LNCAP (cell line): ENCODE results near the gene RRH.

Experiments
- CTCF ChIP-seq: fragments of 450-650 bp; IDR thresholded peaks from 2 replicates; pipeline ENCODE4 v1.5.1; 2017; ENCODE audit warnings: mild to moderate bottlenecking

RRH gene

GRCh38 chr4:109818268-109818667 is 9.5 kb upstream of the RRH start:
- TF ChIP-seq CTCF = no peak

GRCh38 chr4:109820563-109820962 is 7.2 kb upstream of the RRH start:
- no peak for TF ChIP-seq CTCF

- TF ChIP-seq CTCF = no peak
Measured at GRCh38 chr4:109821185-109821584, 6.6 kb upstream of the RRH start.

- peak; percentile 58 for TF ChIP-seq CTCF
Measured at GRCh38 chr4:109826719-109827118, 1.1 kb upstream of the RRH start.

- no peak for TF ChIP-seq CTCF
Measured at GRCh38 chr4:109833756-109834155, 6.0 kb downstream of the RRH start.

GRCh38 chr4:109836985-109837384 is 9.2 kb downstream of the RRH start:
- TF ChIP-seq CTCF = no peak

- no peak for TF ChIP-seq CTCF
Measured at GRCh38 chr4:109846395-109847098, 18.8 kb downstream of the RRH start.
